NCI-H1694 (cell line): Measurements from ENCODE around the gene ZGRF1.
"Not testable (repeated sequence)": the region's sequence is repeated elsewhere in the genome, so short reads cannot be mapped to it uniquely, and the experiment has no call there.

Source experiments
- DNase-seq: peaks from one replicate; lab custom pipeline; 2025; lab: John Stamatoyannopoulos, UW

ZGRF1 gene

GRCh38 chr4:112636688-112637551, at the start of gene ZGRF1, which contains the start of gene LARP7:
ZGRF1 (minus strand) TSS chr4:112636909; CDS start chr4:112633176, 3,733 bp downstream.
LARP7 (plus strand) TSS chr4:112637143; CDS start chr4:112644670, 7,527 bp downstream.
- peak; percentile 97 for DNase-seq

GRCh38 chr4:112680996-112681395, 44.3 kb upstream of the ZGRF1 start:
- DNase-seq = no peak

- DNase-seq = no peak
Observed at GRCh38 chr4:112677519-112678091, 40.9 kb upstream of the ZGRF1 start.

GRCh38 chr4:112674376-112674775, 37.7 kb upstream of the ZGRF1 start:
- no peak for DNase-seq

- no peak for DNase-seq
Observed at GRCh38 chr4:112673686-112674085, 37.0 kb upstream of the ZGRF1 start.

GRCh38 chr4:112673076-112673475, 36.4 kb upstream of the ZGRF1 start:
- DNase-seq = no peak

GRCh38 chr4:112668131-112668530, 31.4 kb upstream of the ZGRF1 start:
- no peak for DNase-seq

- no peak for DNase-seq
Observed at GRCh38 chr4:112664611-112665010, 27.9 kb upstream of the ZGRF1 start.

- not testable (repeated sequence) for DNase-seq
Observed at GRCh38 chr4:112656115-112656514, 19.4 kb upstream of the ZGRF1 start.

GRCh38 chr4:112655270-112655669, 18.6 kb upstream of the ZGRF1 start:
- DNase-seq = no peak

GRCh38 chr4:112652216-112652615, 15.5 kb upstream of the ZGRF1 start:
- no peak for DNase-seq

GRCh38 chr4:112651641-112652040, 14.9 kb upstream of the ZGRF1 start:
- DNase-seq = no peak

- DNase-seq = no peak
Observed at GRCh38 chr4:112650332-112650731, 13.6 kb upstream of the ZGRF1 start.

GRCh38 chr4:112649055-112649408, 12.3 kb upstream of the ZGRF1 start:
- no peak for DNase-seq

GRCh38 chr4:112648263-112649054, 11.8 kb upstream of the ZGRF1 start:
- DNase-seq = no peak

GRCh38 chr4:112647785-112648184, 11.1 kb upstream of the ZGRF1 start:
- no peak for DNase-seq

- DNase-seq = no peak
Observed at GRCh38 chr4:112646632-112647537, 10.2 kb upstream of the ZGRF1 start.

GRCh38 chr4:112645541-112646329, 9.0 kb upstream of the ZGRF1 start:
- DNase-seq = no peak

GRCh38 chr4:112644595-112645535, 8.2 kb upstream of the ZGRF1 start:
- not testable (repeated sequence) for DNase-seq

GRCh38 chr4:112642526-112642925, 5.8 kb upstream of the ZGRF1 start:
- no peak for DNase-seq
